Prostate gland (tissue), 2 donors: ENCODE results near the gene WNT3A.

Experiments used
- POLR2A ChIP-seq: fragments of 450-650 bp; IDR thresholded peaks from one replicate; pipeline ENCODE4 v1.6.1; 2016; ENCODE audit warnings: antibody characterized with exemption, mild to moderate bottlenecking
- TF ChIP-seq, protein P1 (sequence below), 4 experiments: fragments of 200-600 bp in 2 of 4; fragments of 450-650 bp in 2 of 4; sonication (generic) in 2 of 4; IDR thresholded peaks; 1 replicate in 3 of 4; 2 replicates in 1 of 4; pipeline ENCODE4 v1.5.1; 2016 to 2019; ENCODE audit warnings: antibody characterized with exemption in 4 of 4, mild to moderate bottlenecking in 2 of 4, moderate library complexity in 2 of 4

DNA sequence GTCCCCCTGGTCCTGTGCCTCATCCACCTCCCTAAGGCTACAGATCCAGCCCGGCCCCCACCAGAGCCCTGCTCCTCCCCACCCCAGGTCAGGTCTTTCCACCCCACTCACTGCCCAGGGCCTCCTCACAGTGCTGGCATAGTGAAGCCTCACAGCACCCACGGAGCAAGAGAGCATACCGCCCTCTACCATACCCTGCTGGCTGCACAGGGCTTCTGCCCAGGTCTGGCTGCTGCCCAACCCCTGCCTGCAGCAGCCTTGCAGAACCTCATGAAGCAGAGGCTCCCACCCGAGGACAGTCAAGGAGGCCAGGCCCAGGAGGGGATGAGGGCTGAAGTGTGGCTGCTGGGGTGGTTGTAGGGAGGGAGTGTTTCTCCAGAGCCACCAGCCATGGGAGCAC lies 56.0 kb downstream of the WNT3A start:
- TF ChIP-seq, protein P1, sequence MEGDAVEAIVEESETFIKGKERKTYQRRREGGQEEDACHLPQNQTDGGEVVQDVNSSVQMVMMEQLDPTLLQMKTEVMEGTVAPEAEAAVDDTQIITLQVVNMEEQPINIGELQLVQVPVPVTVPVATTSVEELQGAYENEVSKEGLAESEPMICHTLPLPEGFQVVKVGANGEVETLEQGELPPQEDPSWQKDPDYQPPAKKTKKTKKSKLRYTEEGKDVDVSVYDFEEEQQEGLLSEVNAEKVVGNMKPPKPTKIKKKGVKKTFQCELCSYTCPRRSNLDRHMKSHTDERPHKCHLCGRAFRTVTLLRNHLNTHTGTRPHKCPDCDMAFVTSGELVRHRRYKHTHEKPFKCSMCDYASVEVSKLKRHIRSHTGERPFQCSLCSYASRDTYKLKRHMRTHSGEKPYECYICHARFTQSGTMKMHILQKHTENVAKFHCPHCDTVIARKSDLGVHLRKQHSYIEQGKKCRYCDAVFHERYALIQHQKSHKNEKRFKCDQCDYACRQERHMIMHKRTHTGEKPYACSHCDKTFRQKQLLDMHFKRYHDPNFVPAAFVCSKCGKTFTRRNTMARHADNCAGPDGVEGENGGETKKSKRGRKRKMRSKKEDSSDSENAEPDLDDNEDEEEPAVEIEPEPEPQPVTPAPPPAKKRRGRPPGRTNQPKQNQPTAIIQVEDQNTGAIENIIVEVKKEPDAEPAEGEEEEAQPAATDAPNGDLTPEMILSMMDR (IDR thresholded peaks at IDR 0.05), result no peak
- no peak for TF ChIP-seq POLR2A
